Loucy (cell line): ENCODE data around the gene DGCR2.

Source experiments
- H2AFZ ChIP-seq: fragments of 200-600 bp; sonication (generic); 2 replicates; pipeline ENCODE4 v1.6.0; 2016; ENCODE audit warnings: antibody characterized with exemption, mild to moderate bottlenecking, low read length, moderate library complexity
- H3F3A ChIP-seq: fragments of 200-600 bp; 2 replicates; pipeline ENCODE4 v1.6.0; 2016; ENCODE audit warnings: antibody characterized with exemption, low read depth, mild to moderate bottlenecking
- H3K27me3 ChIP-seq: fragments of 200-600 bp; sonication (generic); 2 replicates; pipeline ENCODE4 v1.6.1; 2014; ENCODE audit warnings: low read length, mild to moderate bottlenecking; ENCODE audit not compliant: insufficient read depth, poor library complexity, severe bottlenecking
- H3K36me3 ChIP-seq: fragments of 200-600 bp; sonication (generic); 2 replicates; pipeline ENCODE4 v1.6.1; 2016; ENCODE audit warnings: low read length; ENCODE audit not compliant: insufficient read depth
- H3K4me1 ChIP-seq: fragments of 200-600 bp; sonication (generic); 2 replicates; pipeline ENCODE4 v1.5.1; 2014; ENCODE audit warnings: low read length, mild to moderate bottlenecking; ENCODE audit not compliant: insufficient read depth, poor library complexity, severe bottlenecking
- H3K4me2 ChIP-seq: fragments of 200-600 bp; sonication (generic); 2 replicates; pipeline ENCODE4 v1.6.0; 2014; ENCODE audit warnings: antibody characterized with exemption, low read length, low read depth, mild to moderate bottlenecking; ENCODE audit not compliant: poor library complexity, severe bottlenecking
- H3K4me3 ChIP-seq: fragments of 200-600 bp; sonication (generic); 2 replicates; pipeline ENCODE4 v1.5.1; 2014; ENCODE audit warnings: low read length, mild to moderate bottlenecking, mixed read lengths; ENCODE audit not compliant: poor library complexity, severe bottlenecking
- H3K79me2 ChIP-seq: fragments of 200-600 bp; sonication (generic); 2 replicates; pipeline ENCODE4 v1.6.1; 2014; ENCODE audit warnings: low read length; ENCODE audit not compliant: insufficient read depth
- H3K9ac ChIP-seq: fragments of 200-600 bp; sonication (generic); 2 replicates; pipeline ENCODE4 v1.6.0; 2014; ENCODE audit warnings: mild to moderate bottlenecking, low read depth, low read length, moderate library complexity; ENCODE audit not compliant: poor library complexity, severe bottlenecking
- H3K9me2 ChIP-seq: fragments of 200-600 bp; sonication (generic); replicated peaks from 2 replicates; pipeline ENCODE4 v1.6.1; 2016; ENCODE audit warnings: low read depth, low read length, mixed read lengths
- H3K9me3 ChIP-seq: fragments of 200-600 bp; sonication (generic); 2 replicates; pipeline ENCODE4 v1.6.1; 2014; ENCODE audit warnings: mild to moderate bottlenecking, antibody characterized with exemption, low read length, low read depth; ENCODE audit not compliant: insufficient read depth
- H4K20me1 ChIP-seq: fragments of 200-600 bp; sonication (generic); 2 replicates; pipeline ENCODE4 v1.6.0; 2014; ENCODE audit warnings: antibody characterized with exemption, low read length, mild to moderate bottlenecking; ENCODE audit not compliant: insufficient read depth, poor library complexity, severe bottlenecking
- EZH2phosphoT487 ChIP-seq: fragments of 200-600 bp; IDR thresholded peaks from 2 replicates; pipeline ENCODE4 v1.6.1; 2018; ENCODE audit warnings: antibody characterized with exemption, mild to moderate bottlenecking, moderate library complexity, borderline replicate concordance
- TF ChIP-seq, protein P1 (sequence below): fragments of 200-600 bp; sonication (generic); conservative IDR thresholded peaks from 2 replicates; pipeline ENCODE4 v1.5.1; 2014; ENCODE audit warnings: mild to moderate bottlenecking, antibody characterized with exemption, low read length

DGCR2 gene

DNA sequence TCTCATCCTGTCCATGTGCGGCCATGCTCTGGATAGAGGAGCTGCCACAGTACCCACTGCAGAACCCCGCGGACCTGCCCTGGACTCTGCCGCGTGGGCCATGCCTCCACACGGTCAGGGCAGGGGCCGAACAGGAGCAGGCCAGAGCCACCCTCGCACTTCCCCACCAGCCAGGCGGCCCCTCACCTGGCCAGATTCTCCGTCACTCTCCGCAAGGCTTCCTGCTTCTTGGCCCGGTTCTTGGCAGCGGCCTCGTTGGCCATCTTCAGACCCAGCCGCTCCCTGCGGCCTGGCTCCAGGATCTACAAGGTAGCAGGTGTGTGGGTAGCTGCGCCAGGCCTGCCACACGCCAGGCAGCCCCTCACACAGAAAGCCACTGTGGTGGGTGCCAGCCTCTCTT lies 12.7 kb upstream of the DGCR2 start:
- Histone ChIP-seq H3K36me3 (peaks cover 16% of the 10 kb centered on the region; the same call in 1 of the 2 replicates), H2AFZ (no peak overlapping the region), H4K20me1 (no peaks in the 10 kb centered on the region), H3F3A (no peaks in the 10 kb centered on the region), H3K9me2 (no peaks in the 10 kb centered on the region), H3K4me3 (no peak overlapping the region), H3K27me3 (no peaks in the 10 kb centered on the region), H3K79me2 (no peaks in the 10 kb centered on the region), H3K9me3 (no peaks in the 10 kb centered on the region), H3K9ac (no peak overlapping the region), H3K4me2 (no peak overlapping the region), H3K4me1 (no peaks in the 10 kb centered on the region)
- TF ChIP-seq, protein P1, sequence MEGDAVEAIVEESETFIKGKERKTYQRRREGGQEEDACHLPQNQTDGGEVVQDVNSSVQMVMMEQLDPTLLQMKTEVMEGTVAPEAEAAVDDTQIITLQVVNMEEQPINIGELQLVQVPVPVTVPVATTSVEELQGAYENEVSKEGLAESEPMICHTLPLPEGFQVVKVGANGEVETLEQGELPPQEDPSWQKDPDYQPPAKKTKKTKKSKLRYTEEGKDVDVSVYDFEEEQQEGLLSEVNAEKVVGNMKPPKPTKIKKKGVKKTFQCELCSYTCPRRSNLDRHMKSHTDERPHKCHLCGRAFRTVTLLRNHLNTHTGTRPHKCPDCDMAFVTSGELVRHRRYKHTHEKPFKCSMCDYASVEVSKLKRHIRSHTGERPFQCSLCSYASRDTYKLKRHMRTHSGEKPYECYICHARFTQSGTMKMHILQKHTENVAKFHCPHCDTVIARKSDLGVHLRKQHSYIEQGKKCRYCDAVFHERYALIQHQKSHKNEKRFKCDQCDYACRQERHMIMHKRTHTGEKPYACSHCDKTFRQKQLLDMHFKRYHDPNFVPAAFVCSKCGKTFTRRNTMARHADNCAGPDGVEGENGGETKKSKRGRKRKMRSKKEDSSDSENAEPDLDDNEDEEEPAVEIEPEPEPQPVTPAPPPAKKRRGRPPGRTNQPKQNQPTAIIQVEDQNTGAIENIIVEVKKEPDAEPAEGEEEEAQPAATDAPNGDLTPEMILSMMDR = no peak
- TF ChIP-seq EZH2phosphoT487 = no peak

DNA sequence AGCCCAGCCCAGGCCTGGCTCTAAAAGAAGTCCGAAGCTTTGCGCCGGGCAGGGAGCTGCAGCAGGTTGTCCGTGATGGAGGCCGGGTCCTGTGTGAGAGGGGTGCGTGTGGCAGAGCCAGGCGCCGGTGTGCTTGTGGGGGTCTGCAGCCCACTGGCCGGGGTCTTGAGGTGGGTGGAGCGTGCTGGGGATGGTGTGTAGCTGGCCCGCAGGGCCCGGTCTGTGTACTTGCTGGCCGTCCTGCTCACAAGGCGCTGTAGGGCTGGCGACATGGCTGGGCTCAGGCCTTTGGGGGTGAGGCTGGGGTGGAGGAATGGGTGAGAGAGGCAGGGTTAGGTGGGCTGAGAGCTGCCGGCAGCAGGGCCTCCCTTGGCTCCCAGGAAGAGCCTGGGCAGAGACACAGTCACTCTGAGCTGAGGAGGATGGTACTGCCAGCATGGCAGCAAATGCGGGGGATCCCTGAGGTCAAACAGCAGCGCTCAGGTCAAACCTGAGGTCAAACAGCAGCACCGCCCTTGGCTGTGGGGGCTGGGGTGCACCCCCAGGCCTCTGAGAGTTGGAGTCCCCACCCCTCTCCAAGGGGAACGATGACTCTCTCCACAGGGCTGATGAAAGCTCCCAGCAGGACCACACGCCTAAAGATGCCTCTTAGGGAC lies 12.1 kb upstream of the DGCR2 start:
- Histone ChIP-seq H3K36me3 (peaks cover 12% of the 10 kb centered on the region; the same call in 1 of the 2 replicates), H3K4me2 (no peak overlapping the region)

DNA sequence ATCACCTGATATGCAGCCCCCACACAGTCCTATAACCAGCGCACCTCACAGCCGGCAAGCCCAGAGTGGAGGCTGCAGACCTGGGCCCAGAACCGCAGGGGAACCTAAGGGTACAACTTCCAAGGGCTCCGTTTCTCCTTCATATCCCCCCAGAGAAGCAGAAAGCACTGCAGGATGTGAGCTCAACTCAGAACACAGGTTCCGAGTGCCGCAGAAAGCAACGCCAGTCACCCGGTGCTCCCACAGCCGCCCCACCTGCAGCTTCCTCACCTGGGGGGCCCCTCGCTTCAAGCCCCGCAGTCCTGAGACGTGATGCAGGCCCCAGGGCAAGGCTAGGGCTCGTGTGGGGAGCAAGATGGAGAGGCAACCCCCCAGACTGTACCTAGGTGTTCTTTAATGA lies 11.3 kb upstream of the DGCR2 start:
- H3K4me1 ChIP-seq = no peaks in the 10 kb centered on the region
- H3K27me3 ChIP-seq = no peaks in the 10 kb centered on the region
- no peak overlapping the region for H3K4me2 ChIP-seq
- H2AFZ ChIP-seq = no peak overlapping the region
- H3F3A ChIP-seq = no peaks in the 10 kb centered on the region
- H3K9me2 ChIP-seq = no peaks in the 10 kb centered on the region
- no peak for TF ChIP-seq EZH2phosphoT487
- TF ChIP-seq, protein P1 = no peak
- H3K4me3 ChIP-seq = no peak overlapping the region
- H3K79me2 ChIP-seq = no peaks in the 10 kb centered on the region
- no peaks in the 10 kb centered on the region for H3K9me3 ChIP-seq
- H4K20me1 ChIP-seq = no peaks in the 10 kb centered on the region
- peaks cover 6% of the 10 kb centered on the region; the same call in 1 of the 2 replicates for H3K36me3 ChIP-seq
- H3K9ac ChIP-seq = no peak overlapping the region

More for the DNA sequence above, 12.1 kb upstream of the DGCR2 start:
- TF ChIP-seq, protein P1 = no peak
- no peak for TF ChIP-seq EZH2phosphoT487
- Histone ChIP-seq H3K27me3 (no peaks in the 10 kb centered on the region), H3K4me3 (no peak overlapping the region), H3K9me3 (no peaks in the 10 kb centered on the region), H4K20me1 (no peaks in the 10 kb centered on the region), H2AFZ (no peak overlapping the region), H3K9me2 (no peaks in the 10 kb centered on the region), H3K4me1 (no peaks in the 10 kb centered on the region), H3K79me2 (no peaks in the 10 kb centered on the region), H3F3A (no peaks in the 10 kb centered on the region), H3K9ac (no peak overlapping the region)
